GM23338 (cell line): Measurements from ENCODE around the gene SEMA5A. TPM values are rescaled to one million over a fixed set of nuclear protein-coding genes. Genes with fewer than 3 reads are reported as not detected.

Experiments used
- ATAC-seq: fragments of 200-7000 bp; cut with Tn5 transposase; 3 replicates; pipeline ENCODE4 v1.9.1; 2020
- DNase-seq: peaks from one replicate; pipeline ENCODE4 v3.0.0-alpha.2; 2015; ENCODE audit warnings: low spot score
- H2AFZ ChIP-seq: fragments of 200-600 bp; sonication (generic); 2 replicates; pipeline ENCODE4 v1.8.0; 2016; ENCODE audit warnings: antibody characterized with exemption, mild to moderate bottlenecking, moderate library complexity
- H3F3A ChIP-seq: fragments of 200-600 bp; sonication (generic); replicated peaks from 2 replicates; pipeline ENCODE4 v1.8.0; 2017; ENCODE audit warnings: antibody characterized with exemption, mixed run types, low read depth
- H3K27ac ChIP-seq: fragments of 200-600 bp; sonication (generic); 2 replicates; pipeline ENCODE4 v1.6.1; 2016; ENCODE audit warnings: low read depth
- H3K27me3 ChIP-seq: fragments of 200-600 bp; sonication (generic); 2 replicates; pipeline ENCODE4 v1.8.0; 2016; ENCODE audit warnings: mild to moderate bottlenecking, mixed run types, moderate library complexity; ENCODE audit not compliant: insufficient read depth
- H3K36me3 ChIP-seq: fragments of 200-600 bp; sonication (generic); 2 replicates; pipeline ENCODE4 v1.8.0; 2016; ENCODE audit warnings: mild to moderate bottlenecking; ENCODE audit not compliant: insufficient read depth
- H3K4me1 ChIP-seq: fragments of 200-600 bp; sonication (generic); 2 replicates; pipeline ENCODE4 v1.8.0; 2016; ENCODE audit warnings: mild to moderate bottlenecking, moderate library complexity; ENCODE audit not compliant: insufficient read depth
- H3K4me2 ChIP-seq: fragments of 200-600 bp; sonication (generic); 2 replicates; pipeline ENCODE4 v1.7.1; 2017; ENCODE audit warnings: mixed run types
- H3K4me3 ChIP-seq: fragments of 200-600 bp; sonication (generic); 2 replicates; pipeline ENCODE4 v1.6.1; 2016; ENCODE audit warnings: mixed run types
- H3K79me2 ChIP-seq: fragments of 200-600 bp; sonication (generic); replicated peaks from 2 replicates; pipeline ENCODE4 v1.8.0; 2017; ENCODE audit warnings: mild to moderate bottlenecking; ENCODE audit not compliant: insufficient read depth
- H3K9me2 ChIP-seq: fragments of 200-600 bp; sonication (generic); 2 replicates; pipeline ENCODE4 v1.8.0; 2017; ENCODE audit not compliant: insufficient read depth
- H4K20me1 ChIP-seq: fragments of 200-600 bp; sonication (generic); replicated peaks from 2 replicates; pipeline ENCODE4 v1.8.0; 2017; ENCODE audit warnings: mild to moderate bottlenecking; ENCODE audit not compliant: insufficient read depth
- H3K27ac Mint-ChIP-seq: 2 replicates; pipeline ENCODE4 v1.8.0; 2020; ENCODE audit warnings: inconsistent platforms, mild to moderate bottlenecking, moderate library complexity, mixed read lengths
- H3K27me3 Mint-ChIP-seq: 3 replicates; pipeline ENCODE4 v1.8.0; 2022; ENCODE audit warnings: low read depth, mild to moderate bottlenecking, moderate library complexity, mixed read lengths, inconsistent platforms; ENCODE audit not compliant: insufficient read depth, poor library complexity
- H3K36me3 Mint-ChIP-seq: 3 replicates; pipeline ENCODE4 v1.8.0; 2021; ENCODE audit warnings: low read depth, mild to moderate bottlenecking, inconsistent platforms, moderate library complexity, mixed read lengths
- H3K4me1 Mint-ChIP-seq: 3 replicates; pipeline ENCODE4 v1.8.0; 2020; ENCODE audit warnings: mild to moderate bottlenecking, inconsistent platforms, mixed read lengths
- H3K4me3 Mint-ChIP-seq: 3 replicates; pipeline ENCODE4 v1.8.0; 2021; ENCODE audit warnings: moderate library complexity, mild to moderate bottlenecking, inconsistent platforms, mixed read lengths
- H3K9me3 Mint-ChIP-seq: 3 replicates; pipeline ENCODE4 v1.8.0; 2020; ENCODE audit warnings: moderate library complexity, mild to moderate bottlenecking, inconsistent platforms, mixed read lengths
- CREB1 ChIP-seq: fragments of 250-450 bp; sonication (Bioruptor Pico); IDR thresholded peaks from 2 replicates; pipeline ENCODE4 v1.5.0; 2020; ENCODE audit warnings: low read depth, mild to moderate bottlenecking, moderate library complexity
- CTCF ChIP-seq, 2 experiments: fragments of 200-600 bp in 1 of 2; sonication (generic) in 1 of 2; conservative IDR thresholded peaks; 2 replicates each; pipeline versions ENCODE4 v1.5.1 to v1.6.1; 2016 to 2017; ENCODE audit warnings: antibody characterized with exemption in 2 of 2, low read depth in 2 of 2, mild to moderate bottlenecking in 2 of 2, moderate library complexity in 1 of 2
- ETS1 ChIP-seq: IDR thresholded peaks from 2 replicates; pipeline ENCODE4 v1.6.1; 2016; ENCODE audit warnings: antibody characterized with exemption
- EZH2 ChIP-seq: fragments of 200-600 bp; sonication (generic); IDR thresholded peaks from one replicate; pipeline ENCODE4 v1.8.0; 2017; ENCODE audit warnings: antibody characterized with exemption, mild to moderate bottlenecking, low read depth; ENCODE audit not compliant: unreplicated experiment
- EZH2phosphoT487 ChIP-seq: fragments of 200-600 bp; sonication (generic); IDR thresholded peaks from one replicate; pipeline ENCODE4 v1.8.1; 2018; ENCODE audit warnings: antibody characterized with exemption; ENCODE audit not compliant: unreplicated experiment
- JUNB ChIP-seq: IDR thresholded peaks from one replicate; pipeline ENCODE4 v1.6.1; 2016; ENCODE audit warnings: antibody characterized with exemption; ENCODE audit not compliant: unreplicated experiment
- NANOG ChIP-seq: IDR thresholded peaks from 2 replicates; pipeline ENCODE4 v1.6.1; 2016; ENCODE audit warnings: antibody characterized with exemption, borderline replicate concordance
- POLR2AphosphoS5 ChIP-seq: IDR thresholded peaks from 2 replicates; pipeline ENCODE4 v1.6.1; 2016; ENCODE audit warnings: antibody characterized with exemption, low read depth
- REST ChIP-seq: IDR thresholded peaks from one replicate; pipeline ENCODE4 v1.6.1; 2018; ENCODE audit warnings: antibody characterized with exemption; ENCODE audit not compliant: unreplicated experiment
- STAT1 ChIP-seq: IDR thresholded peaks from one replicate; pipeline ENCODE4 v1.6.1; 2016; ENCODE audit warnings: antibody characterized with exemption; ENCODE audit not compliant: unreplicated experiment
- ZNF114 ChIP-seq: fragments of 250-450 bp; sonication (Bioruptor Pico); IDR thresholded peaks from 2 replicates; pipeline ENCODE4 v1.5.0; 2020; ENCODE audit warnings: mild to moderate bottlenecking, moderate library complexity
- ZNF331 ChIP-seq: fragments of 250-450 bp; sonication (Bioruptor Pico); IDR thresholded peaks from 2 replicates; pipeline ENCODE4 v1.5.0; 2020; ENCODE audit warnings: low read depth, mild to moderate bottlenecking, moderate library complexity
- ZNF462 ChIP-seq: fragments of 250-450 bp; sonication (Bioruptor Pico); IDR thresholded peaks from 2 replicates; pipeline ENCODE4 v1.5.0; 2020; ENCODE audit warnings: mild to moderate bottlenecking, moderate library complexity
- polyA plus RNA-seq: library from polyadenylated mRNA; unstranded; fragments of >200 nt; fragmentation: Nextera tagmentation; extraction: Ambion mirVana; gene quantifications from 2 replicates; pipeline ENCODE4 v1.2.1, GENCODE V29; 2016
- total RNA-seq: library from RNA; depleted of rRNA; stranded (reverse); fragments of >200 nt; shearing (Covaris generic); gene quantifications from 2 replicates; pipeline ENCODE4 v1.2.3, GENCODE V29; 2014

Gene SEMA5A
- total and polyA plus RNA-seq, 2 experiments from 2014 or later = 2.1 to 8.1 TPM

GRCh38 chr5:9409413-9409960 is 136.4 kb downstream of the SEMA5A start:
- no peak overlapping the region for H2AFZ ChIP-seq
- Mint-ChIP-seq H3K36me3 (no peaks in the 10 kb centered on the region), H3K4me3 (no peak overlapping the region), H3K27me3 (no peaks in the 10 kb centered on the region), H3K27ac (0 out of 2 replicates have a peak overlapping the region, but pooled peaks have one; percentile 5), H3K9me3 (no peaks in the 10 kb centered on the region), H3K4me1 (peaks cover 6% of the 10 kb centered on the region; the same call in 2 of the 3 replicates)
- H4K20me1 ChIP-seq = no peaks in the 10 kb centered on the region
- H3K27ac ChIP-seq = no peak overlapping the region
- TF ChIP-seq POLR2AphosphoS5 (no peak), NANOG (no peak), ETS1 (no peak), ZNF114 (CRISPR knock-in tag) (no peak), CTCF (conservative IDR thresholded peaks at IDR 0.05; ENCODE audit: low read depth in 2 of 2) (no peak), EZH2 (no peak), EZH2phosphoT487 (no peak), ZNF462 (CRISPR knock-in tag) (no peak), REST (no peak), STAT1 (no peak), ZNF331 (CRISPR knock-in tag) (no peak), JUNB (no peak), CREB1 (CRISPR knock-in tag) (no peak)
- H3K27me3 ChIP-seq = no peaks in the 10 kb centered on the region
- no peak for DNase-seq
- H3K4me1 ChIP-seq = no peaks in the 10 kb centered on the region
- H3K79me2 ChIP-seq = no peaks in the 10 kb centered on the region
- no peaks in the 10 kb centered on the region for H3K36me3 ChIP-seq
- no peak for ATAC-seq
- no peaks in the 10 kb centered on the region for H3F3A ChIP-seq
- H3K4me3 ChIP-seq = no peak overlapping the region
- H3K9me2 ChIP-seq = no peaks in the 10 kb centered on the region
- H3K4me2 ChIP-seq = no peak overlapping the region
